SJCRH30 (cell line): ENCODE data around the gene ZBTB46. TPM values are rescaled to one million over a fixed set of nuclear protein-coding genes. Genes with fewer than 3 reads are reported as not detected.
A peak's percentile ranks its signal among the peaks of the same experiment; 100 is the strongest.

Source experiments
- DNase-seq, 2 experiments: peaks; one replicate each; pipeline ENCODE4 v3.0.0-alpha.2; 2015 to 2020
- H3K27ac ChIP-seq: fragments of 250-450 bp; sonication (Bioruptor Pico); 2 replicates; pipeline ENCODE4 v1.5.1; 2020; ENCODE audit warnings: mild to moderate bottlenecking, moderate library complexity
- H3K27me3 ChIP-seq: fragments of 250-450 bp; sonication (Bioruptor Pico); 2 replicates; pipeline ENCODE4 v1.5.1; 2020; ENCODE audit warnings: mild to moderate bottlenecking, moderate library complexity
- H3K36me3 ChIP-seq: fragments of 250-450 bp; sonication (Bioruptor Pico); 2 replicates; pipeline ENCODE4 v1.5.1; 2020; ENCODE audit warnings: mild to moderate bottlenecking, moderate library complexity
- H3K4me1 ChIP-seq: fragments of 250-450 bp; sonication (Bioruptor Pico); 2 replicates; pipeline ENCODE4 v1.5.1; 2020; ENCODE audit warnings: mild to moderate bottlenecking, moderate library complexity
- H3K4me3 ChIP-seq: fragments of 250-450 bp; sonication (Bioruptor Pico); 2 replicates; pipeline ENCODE4 v1.5.1; 2020; ENCODE audit warnings: mild to moderate bottlenecking, moderate library complexity
- H3K9me3 ChIP-seq: fragments of 250-450 bp; sonication (Bioruptor Pico); replicated peaks from 2 replicates; pipeline ENCODE4 v1.5.1; 2020; ENCODE audit warnings: mild to moderate bottlenecking, moderate library complexity
- total RNA-seq: library from RNA; depleted of rRNA; stranded (reverse); fragments of >200 nt; shearing (Covaris generic); gene quantifications from 2 replicates; pipeline ENCODE4 v1.2.3, GENCODE V29; 2014

ZBTB46 gene
- total RNA-seq, 1 experiment from 2014 or later: 4.0 TPM

GRCh38 chr20:63749597-63750508 lies 81.2 kb downstream of the ZBTB46 start:
- no peak for DNase-seq
- H3K9me3 ChIP-seq: no peaks in the 10 kb centered on the region
- H3K4me1 ChIP-seq: no peaks in the 10 kb centered on the region
- H3K4me3 ChIP-seq: no peak overlapping the region
- H3K27ac ChIP-seq: no peak overlapping the region
- no peaks in the 10 kb centered on the region for H3K27me3 ChIP-seq
- H3K36me3 ChIP-seq: no peaks in the 10 kb centered on the region

DNA sequence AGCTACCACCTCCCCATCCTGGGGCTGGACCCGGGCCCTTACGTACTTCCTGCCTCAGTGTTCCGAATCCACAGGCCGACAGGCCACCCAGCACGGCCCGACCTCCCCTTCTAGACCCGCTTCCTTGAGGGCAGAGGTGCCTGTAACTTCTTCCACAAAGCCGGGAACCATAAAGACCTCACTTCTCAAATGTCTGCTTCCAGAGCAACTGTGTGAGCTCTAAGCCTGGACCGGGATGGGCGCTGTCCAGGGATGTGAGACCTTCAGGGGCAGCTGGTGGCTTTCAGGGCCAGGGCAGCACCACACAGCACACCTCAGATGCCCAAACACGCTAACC lies 82.2 kb downstream of the ZBTB46 start:
- H3K27me3 ChIP-seq: no peaks in the 10 kb centered on the region
- no peak overlapping the region for H3K27ac ChIP-seq
- no peaks in the 10 kb centered on the region for H3K9me3 ChIP-seq
- no peaks in the 10 kb centered on the region for H3K4me1 ChIP-seq
- no peaks in the 10 kb centered on the region; the same call in 1 of the 2 replicates for H3K36me3 ChIP-seq
- H3K4me3 ChIP-seq: no peak overlapping the region
- no peak for DNase-seq

DNA sequence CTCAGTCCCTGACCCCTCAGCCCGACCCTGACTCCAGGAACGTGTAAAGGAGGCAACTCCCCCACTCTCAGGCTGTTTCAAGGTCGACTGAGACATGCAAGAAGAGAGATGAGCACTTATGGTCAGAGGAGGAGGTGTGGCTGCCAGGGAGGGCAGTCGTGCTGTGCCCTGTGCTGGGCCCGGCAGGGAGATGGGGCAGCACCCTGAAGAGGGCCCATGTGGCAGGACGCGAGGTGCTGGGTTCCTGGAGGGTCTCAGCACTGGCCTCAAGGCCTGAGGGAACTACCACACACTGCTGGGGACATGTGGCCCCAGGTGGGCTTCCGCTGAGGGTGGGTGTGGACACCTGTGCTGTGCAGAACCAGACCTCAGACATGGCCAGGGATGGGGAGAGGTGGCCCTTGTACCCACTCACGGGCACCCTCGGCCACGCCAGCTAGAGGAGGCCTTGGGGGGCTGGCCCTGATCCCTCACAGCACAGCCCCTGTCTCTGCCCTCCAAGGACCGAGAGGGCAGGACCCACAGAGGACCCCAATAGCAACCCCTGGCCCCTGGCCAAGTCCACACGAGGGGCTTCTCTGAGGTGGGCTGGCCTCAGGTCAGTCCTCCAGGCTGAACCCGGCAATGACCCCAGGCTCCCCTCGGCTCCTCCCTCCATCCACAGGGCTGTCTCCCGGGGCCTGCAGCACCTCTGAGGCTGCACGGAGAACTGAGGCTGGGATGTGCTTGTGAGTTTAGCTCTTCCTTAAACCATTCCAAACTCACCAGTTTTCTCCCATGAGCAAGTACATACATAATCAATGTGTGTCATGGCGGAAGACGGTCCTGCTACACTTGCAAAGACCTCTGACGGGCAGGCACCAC lies 82.8 kb downstream of the ZBTB46 start:
- H3K9me3 ChIP-seq: no peaks in the 10 kb centered on the region
- DNase-seq: no peak
- no peaks in the 10 kb centered on the region for H3K4me1 ChIP-seq
- H3K27me3 ChIP-seq: no peaks in the 10 kb centered on the region
- H3K4me3 ChIP-seq: no peak overlapping the region
- no peak overlapping the region for H3K27ac ChIP-seq
- no peaks in the 10 kb centered on the region; the same call in 1 of the 2 replicates for H3K36me3 ChIP-seq

- Histone ChIP-seq H3K27ac (no peak overlapping the region), H3K9me3 (no peaks in the 10 kb centered on the region), H3K36me3 (peaks cover under 1% of the 10 kb centered on the region; the same call in 1 of the 2 replicates), H3K4me3 (no peak overlapping the region), H3K4me1 (no peaks in the 10 kb centered on the region), H3K27me3 (no peaks in the 10 kb centered on the region)
- no peak for DNase-seq
These were observed 83.4 kb downstream of the ZBTB46 start for GRCh38 chr20:63747622-63748069.

DNA sequence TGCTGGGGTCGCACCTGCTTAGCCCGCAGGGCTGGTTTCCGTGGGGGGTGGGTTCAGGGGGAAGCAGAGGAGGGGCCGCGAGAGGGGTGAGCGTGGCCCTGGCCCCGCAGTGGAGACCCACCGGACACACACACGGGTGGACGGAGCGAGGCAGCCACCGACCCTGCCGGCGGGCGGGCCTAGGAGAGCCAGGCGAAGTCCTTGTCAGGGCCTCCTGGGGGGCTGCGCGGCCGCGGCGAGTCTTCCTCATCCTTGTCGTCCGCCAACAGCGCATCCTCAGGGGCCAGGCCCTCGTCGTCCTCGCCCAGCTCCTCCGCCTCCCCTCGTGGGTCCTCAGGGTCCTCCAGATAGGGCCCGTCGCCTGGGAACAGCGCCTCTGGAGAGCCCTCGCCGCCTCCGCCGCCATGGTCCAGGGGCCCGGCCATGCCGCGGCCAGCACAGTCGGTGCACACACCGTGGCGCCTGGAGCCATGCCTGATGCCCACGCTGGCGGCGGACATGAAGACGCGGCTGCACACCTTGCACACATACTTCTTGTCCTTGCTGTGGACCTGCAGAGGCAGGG lies 84.2 kb downstream of the ZBTB46 start:
- H3K4me3 ChIP-seq: no peak overlapping the region
- H3K27me3 ChIP-seq: no peaks in the 10 kb centered on the region
- no peaks in the 10 kb centered on the region for H3K4me1 ChIP-seq
- no peak overlapping the region for H3K27ac ChIP-seq
- peaks cover 2% of the 10 kb centered on the region; the same call in 1 of the 2 replicates for H3K36me3 ChIP-seq
- DNase-seq: no peak
- no peaks in the 10 kb centered on the region for H3K9me3 ChIP-seq

GRCh38 chr20:63745961-63746731 lies 84.9 kb downstream of the ZBTB46 start:
- Histone ChIP-seq H3K9me3 (no peaks in the 10 kb centered on the region), H3K4me3 (no peak overlapping the region), H3K27me3 (no peaks in the 10 kb centered on the region), H3K4me1 (peaks cover 4% of the 10 kb centered on the region), H3K27ac (no peak overlapping the region), H3K36me3 (peaks cover 7% of the 10 kb centered on the region)
- DNase-seq: no peak

DNA sequence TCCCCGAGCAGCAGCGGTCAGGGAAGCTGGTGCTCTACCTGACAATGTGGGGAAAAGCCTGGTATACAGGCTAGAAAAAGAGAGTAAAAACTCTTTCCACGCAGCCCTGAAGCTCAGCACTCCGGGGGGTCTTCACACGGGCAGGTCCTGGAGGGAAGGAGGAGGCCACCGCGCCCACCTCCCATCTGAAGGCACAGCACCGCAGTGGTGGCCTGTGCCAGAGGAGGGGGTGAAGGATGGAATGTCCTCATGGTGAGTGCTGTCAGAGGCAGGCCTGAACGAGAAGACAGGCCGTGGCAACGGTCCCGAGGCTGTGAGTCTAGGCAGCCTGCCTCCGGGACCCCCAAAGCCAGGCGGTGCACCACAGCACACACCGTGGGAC lies 85.6 kb downstream of the ZBTB46 start:
- Histone ChIP-seq H3K27ac (no peak overlapping the region), H3K4me3 (no peak overlapping the region), H3K4me1 (peaks cover 6% of the 10 kb centered on the region), H3K36me3 (peaks cover 7% of the 10 kb centered on the region), H3K27me3 (no peaks in the 10 kb centered on the region), H3K9me3 (no peaks in the 10 kb centered on the region)
- no peak for DNase-seq

DNA sequence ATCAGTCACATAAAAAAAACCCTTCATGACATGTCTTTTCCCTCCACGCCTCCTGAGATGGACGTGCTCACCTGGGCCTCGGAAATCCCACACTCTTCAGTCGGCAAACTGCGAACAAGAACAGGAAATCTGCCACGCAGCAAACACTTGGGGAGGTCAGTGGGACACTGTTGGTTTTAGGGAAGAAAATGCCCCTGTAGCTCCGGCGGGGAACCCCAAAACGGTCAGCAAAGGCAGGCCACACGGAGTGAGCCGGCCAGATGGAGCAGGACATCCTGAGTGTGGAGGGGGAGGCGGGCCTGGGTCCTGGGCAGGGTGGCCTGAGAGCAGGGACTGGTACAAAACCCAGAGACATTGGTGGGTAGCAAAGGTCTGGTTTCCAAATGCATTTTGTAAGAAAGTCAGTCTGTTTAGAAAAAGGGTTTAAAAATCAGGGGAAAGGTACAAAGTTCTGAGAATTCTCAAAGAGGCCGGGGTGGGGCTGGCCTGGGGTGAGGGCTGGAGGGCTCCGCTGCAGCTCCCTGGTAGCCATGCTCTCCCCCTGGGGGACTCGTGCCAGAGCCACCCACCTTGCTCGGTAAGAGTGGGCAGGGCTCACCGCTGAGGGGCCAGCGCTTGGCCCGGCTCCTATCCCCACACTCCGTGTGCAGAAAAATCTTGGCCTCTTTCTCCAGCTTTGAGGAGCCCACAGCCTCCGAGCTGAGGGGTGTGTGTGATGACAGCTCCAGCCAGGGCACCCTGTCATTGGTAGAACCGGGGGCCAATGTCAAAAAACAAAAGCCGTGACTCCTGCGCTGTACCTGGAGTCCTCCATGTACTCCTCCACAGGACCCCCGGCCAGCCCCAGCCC lies 86.3 kb downstream of the ZBTB46 start:
- Histone ChIP-seq H3K27ac (no peak overlapping the region), H3K36me3 (peaks cover 7% of the 10 kb centered on the region)
- DNase-seq: no peak

DNA sequence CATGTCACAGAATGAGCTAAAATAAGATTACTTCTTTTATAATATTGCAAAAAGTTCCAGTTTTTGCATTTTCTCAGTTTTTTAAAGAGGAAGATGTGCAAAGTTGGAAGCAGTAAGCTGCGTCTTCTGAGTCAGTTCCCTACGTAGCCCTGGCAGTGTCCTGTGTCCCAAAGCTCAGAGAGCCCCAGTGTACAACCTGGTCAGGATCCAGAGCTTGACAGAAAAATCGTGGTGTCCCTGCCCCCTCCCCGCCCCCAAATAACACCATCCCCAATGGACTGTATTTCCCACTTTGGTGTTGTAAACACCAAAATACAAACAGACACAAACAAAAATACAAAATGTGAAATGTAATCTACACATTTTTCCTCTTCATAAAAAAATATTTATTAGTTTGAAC lies 86.9 kb downstream of the ZBTB46 start:
- Histone ChIP-seq H3K4me1 (peaks cover 6% of the 10 kb centered on the region), H3K9me3 (no peaks in the 10 kb centered on the region), H3K27me3 (no peaks in the 10 kb centered on the region), H3K36me3 (peaks cover 7% of the 10 kb centered on the region), H3K27ac (no peak overlapping the region), H3K4me3 (no peak overlapping the region)
- DNase-seq: no peak

More for the DNA sequence above, 86.3 kb downstream of the ZBTB46 start:
- peaks cover 6% of the 10 kb centered on the region for H3K4me1 ChIP-seq
- no peaks in the 10 kb centered on the region for H3K27me3 ChIP-seq
- no peaks in the 10 kb centered on the region for H3K9me3 ChIP-seq
- no peak overlapping the region for H3K4me3 ChIP-seq

DNA sequence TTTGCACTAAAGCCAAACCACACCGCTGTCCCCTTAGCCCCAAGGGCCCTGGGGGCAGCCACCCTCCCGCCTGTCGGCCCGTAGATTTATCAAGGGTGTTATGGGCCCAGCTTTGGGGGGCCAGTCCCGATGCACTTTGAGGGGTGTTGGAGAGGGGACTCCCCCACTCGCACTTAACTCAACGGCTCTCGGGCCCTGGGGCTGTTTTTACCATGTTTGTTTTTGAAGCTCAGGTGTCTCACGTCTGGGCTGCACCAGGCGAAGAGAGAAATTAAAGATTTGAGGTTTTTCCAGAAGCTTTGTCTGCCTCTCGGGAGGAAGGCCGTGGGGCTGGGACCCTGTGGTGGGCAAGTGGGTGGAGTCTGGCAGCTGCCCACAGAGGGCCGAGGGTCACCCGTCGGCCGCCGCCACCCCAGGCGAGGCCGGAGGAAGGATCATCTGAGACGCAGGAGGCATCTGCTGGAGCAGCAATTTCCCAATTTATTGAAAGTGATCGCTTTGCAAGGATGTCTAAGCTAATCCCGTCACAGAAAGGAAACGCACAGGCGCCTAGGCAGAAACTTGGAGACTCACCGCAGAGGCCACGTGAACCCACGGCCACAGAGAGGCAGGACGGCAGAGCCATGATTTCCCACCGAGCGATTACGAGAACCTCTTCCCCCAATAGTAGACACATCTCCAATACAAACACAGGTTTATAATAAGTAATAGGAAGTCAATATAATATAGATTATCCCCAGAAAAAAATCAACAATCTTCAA lies 87.7 kb downstream of the ZBTB46 start:
- DNase-seq: no peak
- Histone ChIP-seq H3K4me1 (peaks cover 6% of the 10 kb centered on the region), H3K4me3 (no peak overlapping the region), H3K27me3 (no peaks in the 10 kb centered on the region), H3K9me3 (no peaks in the 10 kb centered on the region), H3K27ac (no peak overlapping the region), H3K36me3 (peaks cover 7% of the 10 kb centered on the region)

- Histone ChIP-seq H3K36me3 (peaks cover 7% of the 10 kb centered on the region), H3K9me3 (no peaks in the 10 kb centered on the region), H3K27me3 (no peaks in the 10 kb centered on the region), H3K4me3 (no peak overlapping the region), H3K4me1 (peaks cover 6% of the 10 kb centered on the region), H3K27ac (no peak overlapping the region)
- DNase-seq: no peak
These were observed 88.6 kb downstream of the ZBTB46 start for GRCh38 chr20:63742381-63743024.

GRCh38 chr20:63741676-63742380 lies 89.2 kb downstream of the ZBTB46 start:
- Histone ChIP-seq H3K9me3 (no peaks in the 10 kb centered on the region), H3K27me3 (no peaks in the 10 kb centered on the region), H3K4me3 (peak overlapping the region; percentile 80), H3K4me1 (peaks cover 6% of the 10 kb centered on the region), H3K27ac (no peak overlapping the region; the same call in 1 of the 2 replicates), H3K36me3 (peaks cover 7% of the 10 kb centered on the region)
- DNase-seq: no peak
